ENCODE data around the gene PDE4B.

The PDE4B gene

DNA sequence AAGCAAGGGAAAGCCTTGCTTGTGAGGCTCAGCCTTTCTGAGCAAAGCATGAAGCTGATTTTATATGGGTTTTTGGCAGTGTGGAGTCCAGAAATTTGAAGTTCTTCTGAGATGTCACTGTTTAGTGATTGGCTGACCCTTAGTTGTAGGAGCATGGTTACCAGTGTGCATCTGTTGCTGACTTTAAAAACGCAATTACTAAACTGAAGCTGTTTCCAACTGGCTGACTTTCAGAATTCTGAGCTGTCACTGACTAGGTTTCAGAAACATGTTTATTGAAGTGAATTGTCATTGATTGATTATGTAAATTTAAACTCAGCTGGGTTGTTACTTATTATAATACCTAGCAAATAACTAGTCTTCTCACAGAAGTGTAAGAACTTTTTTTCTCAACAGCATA, 89.4 kb downstream of the PDE4B start:
- no peak for DNase-seq (ENCODE audit: low spot score)

DNA sequence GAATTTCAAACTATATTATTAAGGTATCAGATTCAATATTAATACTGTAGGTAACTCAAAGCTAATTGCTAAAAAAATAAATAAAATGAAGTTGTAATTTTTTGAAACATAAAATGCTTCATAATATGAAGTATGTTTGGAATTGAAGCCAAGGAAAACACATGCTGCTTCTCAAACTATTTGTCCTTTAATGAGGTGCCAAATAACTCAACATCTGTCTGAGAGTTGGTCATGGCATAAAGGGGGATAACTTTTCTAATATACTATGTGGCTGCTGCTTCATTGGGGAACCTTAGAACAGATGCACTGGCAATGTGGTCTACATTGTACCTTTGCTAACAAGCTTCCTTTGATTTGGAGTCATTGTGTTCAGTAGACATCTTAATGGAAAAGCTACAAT, 96.7 kb downstream of the PDE4B start:
- no peak for DNase-seq (ENCODE audit: low spot score)

DNA sequence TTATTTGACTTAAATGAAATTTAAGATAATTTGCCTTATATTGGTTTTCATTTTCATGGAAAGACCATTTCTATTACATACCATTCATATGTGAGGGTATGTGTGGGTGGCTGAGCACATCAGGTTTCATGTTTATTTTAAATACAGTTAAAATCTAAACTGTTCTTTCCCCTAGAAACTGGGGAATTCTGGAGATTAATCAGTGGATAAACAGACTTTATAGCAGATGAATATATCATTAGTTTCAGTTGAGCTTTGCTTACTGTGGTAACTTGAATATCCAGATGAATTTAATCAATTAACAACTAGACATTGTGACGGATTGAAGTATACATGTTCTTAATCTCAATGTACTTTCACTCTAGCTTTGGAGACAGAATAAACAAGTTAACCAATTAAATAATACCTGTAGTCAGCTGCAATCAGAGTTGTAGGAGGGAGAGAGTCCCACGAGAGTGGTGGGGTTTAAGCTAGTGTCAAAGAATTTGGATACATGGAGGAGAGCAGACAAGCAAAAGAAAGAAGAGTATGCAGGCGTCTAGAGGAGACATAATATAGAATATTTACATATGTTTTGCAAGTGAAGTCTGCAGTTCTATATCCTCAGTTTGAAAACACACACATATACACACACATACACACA, 97.6 kb downstream of the PDE4B start:
- no peak for DNase-seq (ENCODE audit: low spot score)

DNA sequence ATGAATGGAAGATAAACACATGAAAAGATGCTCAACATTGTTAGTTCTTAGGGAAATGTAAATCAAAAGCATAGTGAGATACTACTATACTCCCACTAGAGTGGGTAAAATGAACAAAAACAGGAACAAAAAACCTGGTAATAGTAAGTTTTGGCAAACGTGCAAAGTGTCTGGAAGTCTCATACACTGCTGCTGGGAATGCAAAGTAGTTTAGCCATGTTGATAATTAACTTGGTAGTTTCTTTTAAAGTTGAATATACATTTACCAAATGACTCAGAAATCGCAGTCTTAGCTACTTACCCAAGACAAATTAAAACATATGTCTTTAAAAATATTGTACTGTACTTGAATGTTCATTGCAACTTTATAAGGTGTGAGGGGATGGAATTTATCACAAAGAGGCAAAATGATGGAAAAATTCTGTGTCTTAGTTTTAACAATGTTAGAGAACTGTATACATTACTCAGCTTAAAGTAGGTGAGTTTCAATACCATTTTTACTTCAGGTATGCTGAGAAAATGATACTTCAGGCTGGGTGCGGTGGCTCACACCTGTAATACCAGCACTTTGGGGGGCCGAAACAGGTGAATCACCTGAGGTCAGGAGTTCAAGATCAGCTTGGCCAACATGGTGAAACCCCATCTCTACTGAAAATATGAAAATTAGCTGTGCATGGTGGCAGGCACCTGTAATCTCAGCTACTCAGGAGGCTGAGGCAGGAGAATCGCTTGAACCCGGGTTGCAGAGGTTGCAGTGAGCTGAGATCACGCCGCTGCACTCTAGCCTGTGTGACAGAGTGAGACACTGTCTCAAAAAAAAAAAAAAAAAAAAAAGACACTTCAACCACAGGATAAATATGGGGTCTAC, 102.3 kb downstream of the PDE4B start:
- no peak for DNase-seq (ENCODE audit: low spot score)

DNA sequence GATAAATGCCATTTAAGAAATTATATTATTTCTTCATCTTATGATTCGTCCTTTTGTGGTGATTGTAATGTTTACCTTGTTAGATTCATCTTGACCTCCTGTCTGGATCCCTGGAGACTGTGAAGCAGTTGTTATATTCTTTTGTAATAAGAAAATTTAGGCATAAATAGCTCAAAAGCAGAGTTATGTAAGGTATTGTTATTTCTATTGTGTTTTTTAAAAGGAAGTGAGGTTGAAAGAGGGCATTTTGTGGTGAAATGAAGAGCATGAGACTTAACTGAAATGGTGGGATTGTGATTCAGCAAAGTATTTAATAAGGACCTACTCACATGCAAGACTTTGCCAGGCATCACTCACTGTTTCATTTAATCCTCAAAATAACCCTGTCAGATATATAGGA, 104.0 kb downstream of the PDE4B start:
- DNase-seq (ENCODE audit: low spot score): no peak

DNA sequence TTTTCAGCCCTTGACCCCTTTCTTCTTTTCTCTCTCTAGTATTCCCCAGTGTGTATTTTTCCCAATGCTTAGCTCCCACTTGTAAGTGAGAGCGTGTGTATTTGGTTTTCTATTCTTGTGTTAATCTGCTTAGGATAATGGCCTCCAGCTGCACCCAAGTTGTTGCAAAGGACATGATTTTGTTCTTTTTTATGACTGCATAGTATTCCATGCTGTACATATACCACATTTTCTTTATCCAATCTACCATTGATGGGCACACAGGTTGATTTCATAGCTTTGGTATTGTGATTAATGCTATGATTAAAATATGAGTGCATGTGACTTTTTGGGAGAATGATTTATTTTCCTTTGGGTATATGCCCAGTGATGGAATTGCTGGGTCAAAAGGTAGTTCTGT, 104.8 kb downstream of the PDE4B start:
- no peak for DNase-seq (ENCODE audit: low spot score)

DNA sequence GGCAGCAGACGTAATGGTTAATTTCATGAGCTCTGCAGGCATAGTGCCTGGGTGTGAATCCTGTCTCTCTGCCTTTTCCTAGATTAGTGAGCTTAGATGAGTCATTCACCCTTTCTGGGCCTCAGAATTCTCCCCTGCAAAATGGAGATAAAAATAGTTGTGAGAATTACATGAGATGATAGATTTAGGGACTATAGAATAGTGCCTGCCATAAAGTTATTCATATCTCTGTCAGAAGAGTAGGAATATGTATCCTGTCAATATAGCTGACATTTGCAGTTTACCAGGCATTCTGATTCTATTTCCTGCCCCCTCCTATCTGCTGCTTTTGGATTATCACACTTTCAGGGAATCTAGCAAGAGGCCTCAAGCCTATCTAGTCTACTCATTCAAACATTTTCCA, 112.0 kb downstream of the PDE4B start:
- no peak for DNase-seq (ENCODE audit: low spot score)

DNA sequence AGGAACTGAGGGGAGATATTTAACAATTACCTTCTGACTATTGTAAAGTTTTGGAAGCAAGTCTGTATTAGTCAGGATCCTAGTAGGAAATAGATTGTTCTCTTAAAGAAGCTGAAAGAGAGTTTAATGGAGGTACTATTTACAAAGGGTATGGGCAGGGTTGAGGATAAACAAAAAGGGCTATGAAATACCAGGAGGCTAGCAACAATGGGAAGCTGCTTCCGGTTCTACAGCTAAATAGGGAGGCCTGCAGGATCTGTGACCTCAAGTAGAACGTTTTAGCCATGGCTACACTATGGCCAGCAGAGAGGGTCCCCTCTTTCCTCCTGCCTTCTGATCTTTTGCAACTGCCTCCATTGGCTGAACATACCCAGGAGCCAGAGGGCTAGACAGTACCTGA, 117.7 kb downstream of the PDE4B start:
- DNase-seq (ENCODE audit: low spot score): no peak

DNA sequence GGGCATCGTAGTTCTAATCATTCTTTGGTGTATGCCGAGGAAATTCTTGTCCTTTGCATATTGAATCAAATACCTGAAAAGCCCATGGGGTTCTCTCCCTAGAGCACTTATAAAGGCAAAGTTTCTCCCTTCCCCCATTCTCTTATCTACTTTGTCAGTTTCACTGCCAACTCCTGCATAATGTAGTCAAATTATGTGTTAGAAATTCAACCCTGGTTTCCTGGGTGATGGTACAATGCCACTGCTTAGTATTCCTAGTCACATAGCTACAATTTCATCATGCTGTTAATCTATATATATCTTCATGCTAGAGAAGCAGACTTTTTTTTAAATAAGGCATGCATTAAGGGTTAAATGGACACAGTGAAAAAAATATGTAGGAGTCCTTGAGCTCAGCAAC, 119.0 kb downstream of the PDE4B start:
- no peak for DNase-seq (ENCODE audit: low spot score)

DNA sequence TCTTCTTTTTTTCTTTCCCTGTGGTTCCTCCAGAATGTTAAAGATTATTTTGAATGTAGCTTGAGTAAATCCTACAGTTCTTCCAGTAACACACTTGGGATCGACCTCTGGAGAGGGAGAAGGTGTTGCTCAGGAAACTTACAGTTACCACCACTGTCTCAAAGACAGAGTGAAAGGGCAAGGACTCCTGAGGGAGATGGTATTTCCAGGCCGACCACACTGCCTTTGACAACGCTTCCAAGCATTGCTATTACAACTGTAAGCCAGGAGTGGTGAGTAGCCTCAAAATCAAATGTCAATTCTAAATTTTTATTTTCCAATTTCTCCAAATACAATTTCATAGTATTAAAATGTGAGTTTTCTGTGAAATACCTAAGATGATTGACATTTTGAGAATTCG, 125.9 kb downstream of the PDE4B start:
- DNase-seq (ENCODE audit: low spot score): no peak

DNA sequence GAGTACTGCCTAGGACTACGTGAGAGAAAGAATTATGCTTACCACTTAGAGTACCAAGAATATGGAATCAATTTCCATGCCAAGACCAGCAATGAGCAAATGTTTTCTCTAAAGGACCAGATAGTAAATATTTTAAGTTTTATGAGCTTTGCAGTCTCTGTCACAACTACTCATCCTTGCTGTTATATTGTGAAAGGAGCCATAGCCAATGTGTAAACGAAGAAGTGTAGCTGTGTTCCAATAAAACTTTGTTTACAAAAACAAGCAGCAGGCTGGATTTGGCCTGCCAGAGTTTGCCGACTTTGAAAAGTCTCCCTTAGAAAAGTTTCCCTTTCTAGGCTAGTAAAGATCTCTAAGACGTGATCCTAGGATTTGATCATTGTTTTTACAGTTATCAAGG, 128.8 kb downstream of the PDE4B start:
- no peak for DNase-seq (ENCODE audit: low spot score)

DNA sequence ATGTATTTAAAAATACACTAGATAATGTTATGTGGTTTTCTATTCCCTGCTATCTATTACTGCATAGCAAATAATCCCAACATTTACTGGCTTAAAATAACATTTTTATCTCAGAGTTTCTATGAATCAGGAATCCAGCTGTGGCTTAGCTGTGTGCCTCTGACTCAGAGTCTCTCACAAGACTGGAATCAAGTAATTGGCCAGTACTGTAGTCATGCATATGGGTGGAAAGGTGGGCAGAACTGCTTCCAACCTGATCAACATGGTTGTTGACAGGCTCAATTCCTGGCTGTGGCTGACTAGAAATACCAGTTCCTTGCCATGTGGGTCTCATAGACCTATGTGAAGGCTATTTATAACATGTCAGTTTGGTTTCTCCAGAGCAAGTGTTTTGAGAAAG, 131.8 kb downstream of the PDE4B start:
- no peak for DNase-seq (ENCODE audit: low spot score)

DNA sequence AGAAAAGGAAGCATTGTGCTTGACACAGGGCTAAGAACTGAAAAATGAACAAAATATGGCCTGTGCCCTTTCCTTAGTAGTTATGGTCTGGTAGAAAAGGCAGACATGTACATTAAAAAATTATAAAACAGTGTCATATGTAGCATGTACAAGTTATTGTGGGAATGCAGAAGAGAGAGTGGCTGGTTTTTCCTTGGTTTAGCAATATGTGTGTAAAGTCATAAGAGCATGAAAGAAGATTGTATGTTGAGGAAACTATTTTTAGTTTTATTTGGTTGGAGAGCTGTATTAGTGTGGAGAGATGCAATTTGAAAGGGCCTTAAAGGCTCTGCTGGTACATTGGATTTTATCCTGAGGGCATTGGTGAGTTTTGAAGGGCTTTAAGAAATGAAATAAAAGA, 145.8 kb downstream of the PDE4B start:
- DNase-seq (ENCODE audit: low spot score): no peak

DNA sequence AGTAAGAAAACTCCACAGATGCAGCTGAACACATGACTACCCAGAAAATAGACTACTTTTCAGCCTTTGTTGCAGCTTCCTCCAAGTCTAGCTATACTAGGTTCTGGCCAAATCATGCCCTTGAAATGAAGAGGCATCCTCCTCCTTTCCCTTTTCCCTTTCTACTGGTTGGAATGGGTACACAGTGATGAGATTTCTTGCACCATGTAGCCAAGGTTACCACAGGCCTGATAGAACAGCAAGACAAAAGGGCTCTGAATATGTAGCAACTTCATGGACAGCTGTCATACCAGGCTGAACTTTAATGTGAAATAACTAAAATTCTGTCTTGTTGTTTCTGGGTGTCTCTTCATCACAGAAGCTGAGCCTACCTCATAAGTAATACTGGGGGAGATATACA, 146.5 kb downstream of the PDE4B start:
- DNase-seq (ENCODE audit: low spot score): no peak

DNA sequence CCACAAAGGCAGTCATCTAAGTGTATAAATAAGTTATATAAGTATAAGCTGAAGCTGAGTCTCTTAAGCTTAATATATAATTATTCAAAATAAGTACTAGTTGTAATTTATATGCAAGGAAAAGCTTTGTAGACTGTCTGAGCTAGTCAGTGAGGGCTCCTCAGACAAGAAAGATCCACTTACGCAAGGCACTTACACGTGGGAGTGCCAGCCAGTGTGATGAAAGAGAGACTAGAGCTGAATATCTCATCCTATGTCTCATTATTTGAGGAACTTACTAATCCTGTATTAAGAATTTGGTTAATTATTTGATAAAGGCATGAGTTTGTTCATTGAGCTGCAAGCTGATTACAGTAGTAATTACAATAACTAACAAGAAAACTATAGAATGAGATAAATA, 146.9 kb downstream of the PDE4B start:
- DNase-seq (ENCODE audit: low spot score): no peak

DNA sequence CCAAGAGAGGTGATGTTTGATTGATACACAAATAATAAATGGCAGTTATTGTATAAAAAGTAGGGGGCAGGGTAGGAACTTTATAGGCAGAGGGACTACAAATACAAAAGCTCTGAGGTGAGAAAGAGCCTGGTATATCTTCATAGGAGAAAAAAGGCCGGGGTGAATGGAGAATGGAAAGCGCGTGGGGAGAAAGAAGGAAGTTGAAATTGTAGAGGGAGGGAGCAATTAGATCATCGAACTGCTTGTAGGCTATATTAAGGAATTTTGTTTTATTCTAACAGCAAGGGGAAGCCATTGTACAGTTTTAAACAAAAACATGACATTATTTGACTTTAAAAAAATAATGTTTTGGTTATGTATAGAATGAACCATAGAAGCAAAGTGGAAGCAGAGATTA, 147.4 kb downstream of the PDE4B start:
- DNase-seq (ENCODE audit: low spot score): no peak

DNA sequence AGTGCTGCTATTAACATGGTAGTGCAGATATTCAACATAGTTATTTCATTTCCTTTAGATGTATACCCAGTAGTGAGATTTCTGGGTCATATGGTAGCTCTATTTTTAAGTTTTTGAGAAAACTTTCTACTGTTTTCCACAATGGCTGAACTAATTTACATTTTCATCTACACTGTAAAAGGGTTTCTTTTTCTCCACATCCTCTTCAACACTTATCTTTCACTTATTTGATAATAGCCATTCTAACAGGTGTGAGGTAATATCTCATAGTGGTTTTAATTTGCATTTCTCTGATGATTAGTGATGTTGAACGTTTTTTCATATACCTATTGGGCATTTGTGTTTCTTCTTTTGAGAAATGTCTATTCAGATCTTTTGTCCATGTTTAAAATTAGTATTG, 149.8 kb downstream of the PDE4B start:
- DNase-seq (ENCODE audit: low spot score): no peak

DNA sequence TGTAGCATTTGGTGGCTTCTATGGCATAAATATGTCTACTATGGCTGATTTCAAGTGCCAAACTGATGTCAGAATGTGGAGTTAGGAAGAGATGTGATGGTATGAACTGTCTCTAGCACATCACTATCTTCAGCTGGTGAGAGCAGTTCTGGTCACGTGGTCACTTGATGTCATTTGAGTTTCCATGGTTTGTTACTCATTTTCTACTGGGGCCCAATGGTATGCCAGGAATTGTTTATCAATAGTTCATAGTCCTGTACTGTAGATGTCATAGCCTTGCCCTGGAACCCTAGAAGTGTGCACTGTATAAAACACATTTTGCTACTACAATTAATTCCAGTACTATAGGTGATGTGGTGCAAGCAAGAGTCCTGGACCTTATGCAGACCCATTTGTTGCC, 153.7 kb downstream of the PDE4B start:
- no peak for DNase-seq (ENCODE audit: low spot score)

DNA sequence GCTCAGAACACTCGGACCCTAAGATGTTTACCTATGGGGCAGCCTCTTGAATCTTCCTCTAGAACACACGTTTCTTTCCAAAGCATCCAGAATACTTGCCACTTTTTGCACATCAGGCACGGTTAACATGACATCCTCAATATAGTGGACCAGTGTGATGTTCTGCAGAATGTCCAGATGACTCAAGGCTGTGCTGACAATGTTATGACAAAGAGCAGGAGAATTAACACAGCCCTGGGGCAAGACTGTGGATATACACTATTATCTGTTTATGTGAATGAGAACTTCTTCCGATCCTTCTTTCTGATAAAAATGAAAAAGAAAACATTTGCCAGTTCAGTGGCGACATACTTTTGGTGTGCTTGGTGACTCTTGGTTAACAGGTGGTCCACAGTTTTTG, 154.3 kb downstream of the PDE4B start:
- DNase-seq (ENCODE audit: low spot score): no peak

DNA sequence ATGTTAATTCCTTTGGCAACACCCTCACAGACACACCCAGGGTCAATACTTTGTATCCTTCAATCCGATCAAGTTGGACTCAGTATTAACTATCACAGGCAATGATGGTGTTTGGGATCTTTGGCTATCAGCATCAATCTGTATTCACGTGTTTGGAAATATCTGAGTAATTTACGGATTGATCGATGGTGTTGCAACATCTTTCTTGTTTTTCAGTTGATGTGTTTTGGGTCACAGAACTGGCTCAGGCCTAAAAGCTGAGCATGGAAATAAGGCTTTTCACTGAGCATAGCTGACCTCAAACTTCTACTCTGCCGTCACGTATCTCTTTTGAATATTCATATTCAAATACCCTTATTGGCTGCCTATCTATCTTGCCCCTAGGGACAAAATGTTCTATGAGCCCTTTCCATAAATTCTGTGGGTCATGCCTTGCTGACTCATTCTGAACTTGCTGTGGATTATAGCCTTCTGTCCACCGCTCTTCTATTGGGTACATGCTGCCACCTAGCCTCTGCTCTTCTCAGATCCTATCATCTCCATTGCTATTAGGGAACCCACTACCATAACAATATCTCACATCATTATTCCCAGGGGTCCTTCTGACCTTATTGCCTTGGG, 156.0 kb downstream of the PDE4B start:
- no peak for DNase-seq (ENCODE audit: low spot score)

DNA sequence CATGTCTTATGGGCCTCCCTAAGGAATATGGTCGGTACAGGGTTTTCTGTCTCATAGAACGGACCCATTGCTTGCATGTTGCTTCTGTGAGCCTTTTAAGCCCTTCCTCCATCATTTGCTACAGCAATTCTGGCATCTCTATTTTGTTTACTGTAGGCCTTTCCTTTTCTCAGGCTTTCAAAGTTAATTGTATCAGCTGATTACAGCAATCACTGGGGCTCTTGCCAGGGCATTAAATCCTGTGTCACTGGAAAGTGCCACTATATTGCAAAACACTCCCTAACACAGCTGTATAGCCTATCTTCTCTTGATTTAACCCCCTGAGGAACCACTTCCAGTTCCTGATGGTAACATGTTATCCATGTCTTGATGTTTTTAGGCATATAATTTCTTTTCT, 156.5 kb downstream of the PDE4B start:
- DNase-seq (ENCODE audit: low spot score): no peak

DNA sequence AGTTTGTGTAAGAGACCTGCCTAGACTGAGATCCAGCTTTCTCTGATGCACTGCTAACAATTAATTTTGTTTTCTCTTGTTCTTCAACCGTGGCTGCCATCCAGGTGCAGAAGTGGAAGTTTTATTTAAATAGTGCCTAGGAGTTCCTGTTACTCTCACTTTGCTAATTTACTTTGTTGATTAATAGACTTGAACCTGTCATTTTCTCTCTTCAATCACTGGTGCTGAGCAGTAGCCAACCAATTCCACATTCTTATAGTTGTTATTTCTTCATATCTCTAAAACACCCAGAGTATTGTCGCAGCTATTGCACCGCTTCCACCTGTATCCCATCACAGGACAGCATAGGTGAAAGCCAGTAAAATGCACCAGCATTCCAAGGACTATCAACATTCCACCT, 157.2 kb downstream of the PDE4B start:
- DNase-seq (ENCODE audit: low spot score): no peak

DNA sequence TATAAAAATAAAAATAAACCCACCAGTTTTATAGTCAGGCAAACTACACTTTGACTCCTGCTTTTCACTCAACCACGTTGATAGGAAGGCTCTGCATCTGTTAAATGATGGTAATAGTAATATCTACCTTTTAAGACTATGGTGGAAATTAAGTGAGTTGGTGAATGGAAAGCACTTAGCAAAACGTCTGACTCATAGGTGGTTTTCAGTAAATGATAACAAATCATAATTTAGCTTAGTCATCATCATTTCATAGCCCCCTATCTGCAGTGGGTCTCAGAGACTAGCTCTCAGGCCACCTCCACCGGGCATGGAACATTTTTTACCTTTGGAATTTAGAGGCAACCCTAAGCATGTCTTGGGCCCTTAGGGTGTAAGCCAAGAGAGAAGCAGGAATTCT, 160.0 kb downstream of the PDE4B start:
- no peak for DNase-seq (ENCODE audit: low spot score)

DNA sequence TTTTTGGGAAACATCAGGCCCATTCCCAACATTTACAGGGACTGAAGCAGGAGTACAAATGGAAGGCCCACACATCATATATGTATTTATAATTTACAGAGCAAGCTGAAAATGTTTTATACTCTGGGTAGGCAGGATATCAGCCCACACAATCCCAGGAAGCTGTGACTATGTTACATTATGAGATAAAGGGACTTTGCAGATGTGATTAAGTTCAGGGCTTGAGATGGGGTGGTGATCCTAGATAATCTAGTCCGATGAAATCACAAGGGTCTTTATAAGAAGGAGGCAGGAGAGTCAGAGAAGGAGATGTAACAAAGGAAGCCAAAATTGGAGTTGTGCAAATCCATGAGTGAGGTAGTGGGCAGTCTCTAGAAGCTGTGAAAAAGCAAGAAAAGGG, 160.5 kb downstream of the PDE4B start:
- DNase-seq (ENCODE audit: low spot score): no peak
